ENCODE measurements around the gene ZNF785. TPM values are rescaled to one million over a fixed set of nuclear protein-coding genes. Genes with fewer than 3 reads are reported as not detected.

ZNF785 gene
- total and polyA plus RNA-seq, 2 of the 13 experiments (the other 11 are each of a cell fraction or from before 2014, with no cell fraction given) = 0.01 TPM; not detected in 1

GRCh38 chr16:30557957-30558788, 27.3 kb downstream of the ZNF785 start, which contains the start of gene ZNF764 (continued):
- TF ChIP-seq ZBTB40 (IDR thresholded peaks at IDR 0.05) (no peak), ZBTB40 (CRISPR knock-in tag; IDR thresholded peaks at IDR 0.05) (peak; percentile 81), ZNF10 (CRISPR knock-in tag; IDR thresholded peaks at IDR 0.05; ENCODE audit: borderline replicate concordance, low read depth) (no peak), HOXD1 (CRISPR knock-in tag; IDR thresholded peaks at IDR 0.05) (peak; percentile 48; the same call in 1 of the 2 replicates), ZNF572 (CRISPR knock-in tag; IDR thresholded peaks at IDR 0.05) (peak; percentile 60; the same call in 1 of the 2 replicates), HOXA9 (CRISPR knock-in tag; IDR thresholded peaks at IDR 0.05; ENCODE audit: borderline replicate concordance) (peak; percentile 62; the same call in 1 of the 2 replicates), BRD4 (CRISPR knock-in tag; IDR thresholded peaks at IDR 0.05) (peak; percentile 63), STAT6 (CRISPR knock-in tag; IDR thresholded peaks at IDR 0.05; ENCODE audit: borderline replicate concordance) (peak; percentile 86; the same call in 1 of the 2 replicates), ZNF331 (CRISPR knock-in tag; IDR thresholded peaks at IDR 0.05) (peak; percentile 82; the same call in 1 of the 2 replicates), ZNF615 (CRISPR knock-in tag; IDR thresholded peaks at IDR 0.05; ENCODE audit: borderline replicate concordance) (no peak; the same call in 1 of the 2 replicates), ATRX (CRISPR knock-in tag; IDR thresholded peaks at IDR 0.05; ENCODE audit: borderline replicate concordance) (no peak), MAFK (conservative IDR thresholded peaks at IDR 0.05 in 1 of 2, IDR thresholded peaks at IDR 0.05 in 1 of 2; ENCODE audit: low read length in 2 of 2) (no peak), UBTF (CRISPR knock-in tag; IDR thresholded peaks at IDR 0.05) (peak; percentile 93), ARNTL (CRISPR knock-in tag; IDR thresholded peaks at IDR 0.05) (peak; percentile 77)
